Astrocyte (in vitro differentiated cells and primary cell): ENCODE data around the gene DCAF10. TPM values are rescaled to one million over a fixed set of nuclear protein-coding genes. Genes with fewer than 3 reads are reported as not detected.
A peak's percentile ranks its signal among the peaks of the same experiment; 100 is the strongest.

Experiments used
- DNase-seq: peaks from one replicate; pipeline ENCODE4 v3.0.0-alpha.2; 2010; ENCODE audit warnings: low read depth
- FAIRE-seq: peaks from 2 replicates; lab custom pipeline; 2011; peaks lifted over from hg19 to GRCh38; lab: Jason Lieb, UNC
- H2AFZ ChIP-seq: 2 replicates; pipeline ENCODE4 v1.6.0; 2012; ENCODE audit warnings: low read depth, low read length, inconsistent platforms
- H3K27ac ChIP-seq: 2 replicates; pipeline ENCODE4 v1.5.1; 2011; ENCODE audit warnings: low read depth, low read length, inconsistent platforms
- H3K27me3 ChIP-seq: 2 replicates; pipeline ENCODE4 v1.6.0; 2011; ENCODE audit warnings: low read length, inconsistent platforms; ENCODE audit not compliant: insufficient read depth
- H3K36me3 ChIP-seq: 2 replicates; pipeline ENCODE4 v1.5.1; 2011; ENCODE audit warnings: low read length, inconsistent platforms; ENCODE audit not compliant: insufficient read depth
- H3K4me1 ChIP-seq: 2 replicates; pipeline ENCODE4 v1.5.1; 2011; ENCODE audit warnings: low read length, inconsistent platforms; ENCODE audit not compliant: insufficient read depth
- H3K4me2 ChIP-seq: 2 replicates; pipeline ENCODE4 v1.6.0; 2012; ENCODE audit warnings: low read length, inconsistent platforms
- H3K4me3 ChIP-seq: 2 replicates; pipeline ENCODE4 v1.5.1; 2011; ENCODE audit warnings: low read depth, mild to moderate bottlenecking, low read length, inconsistent platforms; ENCODE audit not compliant: insufficient read depth
- H3K79me2 ChIP-seq: 2 replicates; pipeline ENCODE4 v1.6.0; 2012; ENCODE audit warnings: mild to moderate bottlenecking, low read length, inconsistent platforms; ENCODE audit not compliant: insufficient read depth
- H3K9ac ChIP-seq: 2 replicates; pipeline ENCODE4 v1.6.0; 2012; ENCODE audit warnings: mild to moderate bottlenecking, low read length, inconsistent platforms
- H3K9me3 ChIP-seq: 2 replicates; pipeline ENCODE4 v1.5.1; 2012; ENCODE audit warnings: low read depth, mild to moderate bottlenecking, low read length, inconsistent platforms; ENCODE audit not compliant: insufficient read depth
- H4K20me1 ChIP-seq: 2 replicates; pipeline ENCODE4 v1.6.0; 2012; ENCODE audit warnings: low read length, inconsistent platforms; ENCODE audit not compliant: insufficient read depth
- H3K27ac Mint-ChIP-seq: one replicate; pipeline ENCODE4 v1.8.0; 2021; ENCODE audit warnings: mild to moderate bottlenecking, mixed read lengths; ENCODE audit not compliant: unreplicated experiment
- H3K27me3 Mint-ChIP-seq: one replicate; pipeline ENCODE4 v1.8.0; 2021; ENCODE audit warnings: low read depth, mixed read lengths; ENCODE audit not compliant: unreplicated experiment
- H3K36me3 Mint-ChIP-seq: one replicate; pipeline ENCODE4 v1.8.0; 2021; ENCODE audit warnings: low read depth, mixed read lengths; ENCODE audit not compliant: unreplicated experiment
- H3K4me1 Mint-ChIP-seq: one replicate; pipeline ENCODE4 v1.8.0; 2021; ENCODE audit warnings: low read depth, mixed read lengths; ENCODE audit not compliant: unreplicated experiment
- H3K4me3 Mint-ChIP-seq: one replicate; pipeline ENCODE4 v1.8.0; 2021; ENCODE audit warnings: mild to moderate bottlenecking, moderate library complexity, mixed read lengths; ENCODE audit not compliant: unreplicated experiment
- H3K9me3 Mint-ChIP-seq: one replicate; pipeline ENCODE4 v1.8.0; 2021; ENCODE audit warnings: mild to moderate bottlenecking, mixed read lengths; ENCODE audit not compliant: unreplicated experiment
- EZH2 ChIP-seq: IDR thresholded peaks from 2 replicates; pipeline ENCODE4 v1.6.1; 2012; ENCODE audit warnings: mild to moderate bottlenecking, low read length, inconsistent platforms; ENCODE audit not compliant: insufficient read depth
- total RNA-seq: library from RNA; stranded (reverse); gene quantifications from 2 replicates; pipeline ENCODE4 v1.2.1, GENCODE V29; 2021
- TF ChIP-seq, protein P1 (sequence below): IDR thresholded peaks from 2 replicates; pipeline ENCODE4 v1.5.1; 2011; ENCODE audit warnings: low read depth, mild to moderate bottlenecking, inconsistent platforms, low read length, moderate library complexity; ENCODE audit not compliant: insufficient read depth

Gene DCAF10
- total RNA-seq, 1 donor from 2014 or later: 22.3 TPM

DNA sequence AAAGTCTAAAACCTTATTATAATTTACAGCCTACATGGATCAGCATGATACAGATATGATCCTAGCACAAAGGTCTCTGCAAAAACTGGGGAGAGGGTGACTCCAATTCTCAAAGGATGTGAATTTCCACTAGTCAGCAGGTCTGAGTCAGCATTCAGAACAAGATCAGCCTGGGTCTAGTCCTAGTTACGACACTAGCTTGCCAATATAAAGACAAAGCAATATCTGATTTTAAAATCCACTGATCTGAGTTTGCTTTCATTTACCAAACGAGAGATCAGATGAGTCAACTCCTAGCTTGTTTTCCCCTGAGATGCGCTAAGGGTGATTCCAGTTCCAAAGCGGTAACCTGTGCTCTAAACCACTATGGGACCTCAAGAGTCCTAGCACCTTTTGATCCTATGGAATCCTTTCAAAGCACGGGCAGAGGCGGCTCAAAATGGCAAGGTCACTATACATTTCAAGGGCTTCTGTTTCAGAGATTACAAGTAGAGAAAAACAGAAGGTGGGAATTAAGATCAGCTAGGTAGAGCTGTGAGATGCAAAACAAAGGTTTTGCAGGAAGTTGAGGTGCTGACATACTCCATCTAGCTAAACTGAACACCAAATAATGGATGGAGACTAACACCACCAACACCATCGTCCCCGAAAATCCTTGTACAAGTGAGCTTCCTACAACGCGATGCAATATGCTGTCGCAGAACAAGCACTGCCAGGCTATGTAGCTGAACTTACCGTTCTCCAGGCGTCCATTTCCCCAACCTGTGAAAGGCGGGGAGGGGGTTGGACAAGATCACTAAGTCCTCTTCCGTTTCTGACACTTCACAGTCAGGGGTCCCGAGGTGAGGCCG lies 102.4 kb downstream of the DCAF10 start:
- H3K27ac ChIP-seq: peak overlapping the region; percentile 73

DNA sequence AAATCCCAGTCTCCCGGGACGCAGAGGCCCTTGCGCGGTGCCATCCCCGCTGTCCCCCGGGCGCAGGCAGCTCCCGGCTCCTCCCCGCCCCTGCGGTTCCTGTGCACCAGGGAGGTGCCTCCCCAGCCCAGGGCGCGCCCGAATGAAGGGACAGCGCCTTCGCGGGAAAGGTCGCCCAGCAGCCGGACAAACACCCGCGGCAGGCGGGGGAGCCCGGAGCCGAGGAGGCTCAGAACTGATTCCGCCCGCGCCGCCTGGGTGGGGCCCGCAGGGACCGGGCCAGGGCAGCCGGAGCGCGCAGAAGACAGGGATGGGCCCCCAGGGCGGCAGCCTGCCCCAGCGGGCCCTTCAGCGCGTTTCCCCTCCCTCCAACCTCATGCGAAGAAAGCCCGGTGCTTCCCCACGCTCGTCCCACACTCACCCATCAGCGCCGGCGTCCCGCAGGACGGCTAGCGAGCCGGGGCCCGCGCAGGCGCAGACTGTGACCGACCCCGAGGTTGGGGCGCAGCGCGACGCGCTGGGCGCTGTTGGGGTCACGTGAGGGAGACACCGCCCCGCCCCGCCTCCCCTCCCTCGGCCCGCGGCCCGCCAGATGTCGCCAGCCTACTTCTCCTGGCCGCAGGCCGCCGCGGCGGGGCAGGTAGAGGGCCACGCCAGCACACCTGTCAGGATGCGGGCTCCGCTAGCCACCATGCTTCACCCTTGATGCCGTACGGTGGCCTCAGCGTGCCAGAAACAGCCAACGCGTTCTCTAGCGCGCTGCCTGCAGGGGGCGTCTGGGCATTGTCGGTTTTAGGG lies 103.2 kb downstream of the DCAF10 start, which contains the start of gene SLC25A51:
SLC25A51 (minus strand) TSS at position 481 of the 798 bp plus-strand sequence. CDS start 15,577 bp downstream, outside the sequence.
- no peaks in the 10 kb centered on the region for H3K9me3 Mint-ChIP-seq
- H3K36me3 Mint-ChIP-seq: peaks cover 3% of the 10 kb centered on the region
- Histone ChIP-seq H3K4me2 (peak within 1 kb of the TSS; percentile 90), H3K79me2 (peaks cover 41% of the 10 kb centered on the region), H3K27me3 (no peaks in the 10 kb centered on the region), H3K4me3 (peak within 1 kb of the TSS; percentile 92), H4K20me1 (peaks cover 32% of the 10 kb centered on the region), H3K9ac (peak within 1 kb of the TSS; percentile 87), H2AFZ (peak within 1 kb of the TSS; percentile 77), H3K4me1 (peaks cover 20% of the 10 kb centered on the region), H3K27ac (peak within 1 kb of the TSS; percentile 73), H3K36me3 (no peaks in the 10 kb centered on the region), H3K9me3 (no peaks in the 10 kb centered on the region)
- peak; percentile 81 for DNase-seq
- H3K27me3 Mint-ChIP-seq: no peaks in the 10 kb centered on the region
- FAIRE-seq: no peak
- peak within 1 kb of the TSS; percentile 93 for H3K4me3 Mint-ChIP-seq
- H3K27ac Mint-ChIP-seq: peak within 1 kb of the TSS; percentile 91
- H3K4me1 Mint-ChIP-seq: peaks cover 23% of the 10 kb centered on the region
- TF ChIP-seq EZH2: no peak
- TF ChIP-seq, protein P1, sequence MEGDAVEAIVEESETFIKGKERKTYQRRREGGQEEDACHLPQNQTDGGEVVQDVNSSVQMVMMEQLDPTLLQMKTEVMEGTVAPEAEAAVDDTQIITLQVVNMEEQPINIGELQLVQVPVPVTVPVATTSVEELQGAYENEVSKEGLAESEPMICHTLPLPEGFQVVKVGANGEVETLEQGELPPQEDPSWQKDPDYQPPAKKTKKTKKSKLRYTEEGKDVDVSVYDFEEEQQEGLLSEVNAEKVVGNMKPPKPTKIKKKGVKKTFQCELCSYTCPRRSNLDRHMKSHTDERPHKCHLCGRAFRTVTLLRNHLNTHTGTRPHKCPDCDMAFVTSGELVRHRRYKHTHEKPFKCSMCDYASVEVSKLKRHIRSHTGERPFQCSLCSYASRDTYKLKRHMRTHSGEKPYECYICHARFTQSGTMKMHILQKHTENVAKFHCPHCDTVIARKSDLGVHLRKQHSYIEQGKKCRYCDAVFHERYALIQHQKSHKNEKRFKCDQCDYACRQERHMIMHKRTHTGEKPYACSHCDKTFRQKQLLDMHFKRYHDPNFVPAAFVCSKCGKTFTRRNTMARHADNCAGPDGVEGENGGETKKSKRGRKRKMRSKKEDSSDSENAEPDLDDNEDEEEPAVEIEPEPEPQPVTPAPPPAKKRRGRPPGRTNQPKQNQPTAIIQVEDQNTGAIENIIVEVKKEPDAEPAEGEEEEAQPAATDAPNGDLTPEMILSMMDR: peak; percentile 85

More for the DNA sequence above, 102.4 kb downstream of the DCAF10 start:
- no peaks in the 10 kb centered on the region for H3K27me3 ChIP-seq
- H2AFZ ChIP-seq: peak overlapping the region; percentile 77
- Mint-ChIP-seq H3K4me3 (peak overlapping the region; percentile 93), H3K36me3 (peaks cover 3% of the 10 kb centered on the region), H3K4me1 (peaks cover 17% of the 10 kb centered on the region), H3K27me3 (no peaks in the 10 kb centered on the region), H3K9me3 (no peaks in the 10 kb centered on the region), H3K27ac (peak overlapping the region; percentile 69)
- peaks cover 20% of the 10 kb centered on the region for H3K4me1 ChIP-seq
- FAIRE-seq (no peak), DNase-seq (peak; percentile 39)
- H3K79me2 ChIP-seq: peaks cover 41% of the 10 kb centered on the region
- TF ChIP-seq EZH2: no peak
- TF ChIP-seq, protein P1: no peak
- H3K4me2 ChIP-seq: peak overlapping the region; percentile 90
- H3K4me3 ChIP-seq: peak overlapping the region; percentile 92
- peak overlapping the region; percentile 87 for H3K9ac ChIP-seq
- peaks cover 32% of the 10 kb centered on the region for H4K20me1 ChIP-seq
- H3K9me3 ChIP-seq: no peaks in the 10 kb centered on the region
- H3K36me3 ChIP-seq: peaks cover under 1% of the 10 kb centered on the region
